Endothelial cell of umbilical vein (primary cell): ENCODE data around the gene PCP4L1.

Source experiments
- EZH2 ChIP-seq: IDR thresholded peaks from 2 replicates; pipeline ENCODE4 v1.6.1; 2012; ENCODE audit warnings: borderline replicate concordance, low read depth, mild to moderate bottlenecking, moderate library complexity, low read length, inconsistent platforms; ENCODE audit not compliant: severe bottlenecking
- FOS ChIP-seq: IDR thresholded peaks from 2 replicates; pipeline ENCODE4 v1.6.1; 2011; ENCODE audit warnings: mild to moderate bottlenecking, low read length, moderate library complexity, borderline replicate concordance; ENCODE audit not compliant: insufficient read depth
- JUN ChIP-seq: IDR thresholded peaks from 2 replicates; pipeline ENCODE4 v1.6.1; 2011; ENCODE audit warnings: borderline replicate concordance, low read depth; ENCODE audit not compliant: insufficient read length, insufficient read depth
- MYC ChIP-seq: IDR thresholded peaks from one replicate; pipeline ENCODE4 v1.6.1; 2011; ENCODE audit warnings: mild to moderate bottlenecking, low read depth, low read length
- POLR2A ChIP-seq: IDR thresholded peaks from 2 replicates; pipeline ENCODE4 v1.6.1; 2012; ENCODE audit warnings: low read depth, mild to moderate bottlenecking, control low read depth, low read length
- POLR2AphosphoS5 ChIP-seq: IDR thresholded peaks from 2 replicates; pipeline ENCODE4 v1.6.1; 2012; ENCODE audit warnings: low read depth, mild to moderate bottlenecking, control low read depth, low read length, moderate library complexity; ENCODE audit not compliant: insufficient read depth
- TF ChIP-seq, protein P1 (sequence below), 2 donors: IDR thresholded peaks; 1 replicate in 1 of 2; 2 replicates in 1 of 2; pipeline ENCODE4 v1.5.1; 2011; ENCODE audit warnings: low read length in 2 of 2, mild to moderate bottlenecking in 2 of 2, moderate library complexity in 2 of 2, control low read depth in 1 of 2, inconsistent platforms in 1 of 2, low read depth in 1 of 2; ENCODE audit not compliant: insufficient read depth in 1 of 2; ENCODE audit errors: extremely low read depth in 1 of 2
- TF ChIP-seq, protein P2 (sequence below): IDR thresholded peaks from 2 replicates; pipeline ENCODE4 v1.6.1; 2011; ENCODE audit not compliant: insufficient read depth, insufficient read length

DNA sequence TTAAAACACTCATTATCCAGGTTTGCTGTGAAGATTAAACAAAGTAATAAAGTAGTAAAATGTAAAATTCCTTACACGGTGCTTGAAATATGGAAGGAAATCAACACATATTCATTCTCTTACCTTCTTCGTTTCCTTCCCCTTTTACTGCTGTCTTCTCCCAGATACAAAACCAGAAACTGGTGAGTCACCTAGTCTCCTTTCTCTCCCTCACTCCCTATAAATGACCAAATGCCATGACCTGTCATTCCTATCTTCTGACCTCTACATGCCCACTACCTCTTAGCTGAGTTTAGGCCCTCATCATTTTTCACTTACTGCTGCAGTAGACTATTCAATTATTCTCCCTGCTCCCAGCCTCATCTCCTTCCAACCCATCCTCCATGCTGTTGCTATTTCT lies 16.2 kb upstream of the PCP4L1 start:
- TF ChIP-seq, protein P1, sequence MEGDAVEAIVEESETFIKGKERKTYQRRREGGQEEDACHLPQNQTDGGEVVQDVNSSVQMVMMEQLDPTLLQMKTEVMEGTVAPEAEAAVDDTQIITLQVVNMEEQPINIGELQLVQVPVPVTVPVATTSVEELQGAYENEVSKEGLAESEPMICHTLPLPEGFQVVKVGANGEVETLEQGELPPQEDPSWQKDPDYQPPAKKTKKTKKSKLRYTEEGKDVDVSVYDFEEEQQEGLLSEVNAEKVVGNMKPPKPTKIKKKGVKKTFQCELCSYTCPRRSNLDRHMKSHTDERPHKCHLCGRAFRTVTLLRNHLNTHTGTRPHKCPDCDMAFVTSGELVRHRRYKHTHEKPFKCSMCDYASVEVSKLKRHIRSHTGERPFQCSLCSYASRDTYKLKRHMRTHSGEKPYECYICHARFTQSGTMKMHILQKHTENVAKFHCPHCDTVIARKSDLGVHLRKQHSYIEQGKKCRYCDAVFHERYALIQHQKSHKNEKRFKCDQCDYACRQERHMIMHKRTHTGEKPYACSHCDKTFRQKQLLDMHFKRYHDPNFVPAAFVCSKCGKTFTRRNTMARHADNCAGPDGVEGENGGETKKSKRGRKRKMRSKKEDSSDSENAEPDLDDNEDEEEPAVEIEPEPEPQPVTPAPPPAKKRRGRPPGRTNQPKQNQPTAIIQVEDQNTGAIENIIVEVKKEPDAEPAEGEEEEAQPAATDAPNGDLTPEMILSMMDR (IDR thresholded peaks at IDR 0.05; ENCODE audit: extremely low read depth in 1 of 2, insufficient read depth in 1 of 2, low read depth in 1 of 2, low read length in 2 of 2), result no peak
- no peak for TF ChIP-seq POLR2A
- no peak for TF ChIP-seq EZH2
- TF ChIP-seq, protein P2, sequence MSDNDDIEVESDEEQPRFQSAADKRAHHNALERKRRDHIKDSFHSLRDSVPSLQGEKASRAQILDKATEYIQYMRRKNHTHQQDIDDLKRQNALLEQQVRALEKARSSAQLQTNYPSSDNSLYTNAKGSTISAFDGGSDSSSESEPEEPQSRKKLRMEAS, result no peak
- TF ChIP-seq POLR2AphosphoS5, result no peak
- TF ChIP-seq MYC, result no peak
- no peak for TF ChIP-seq JUN
- no peak for TF ChIP-seq FOS
